Activated CD8-positive, alpha-beta T cell treated with anti-CD3 and anti-CD28 coated beads for 36 hours (primary cell): Measurements from ENCODE around the gene GLP1R. TPM values are rescaled to one million over a fixed set of nuclear protein-coding genes. Genes with fewer than 3 reads are reported as not detected.

Experiments used
- ATAC-seq: fragments of 200-7000 bp; cut with Tn5 transposase; one replicate; pipeline ENCODE4 v1.10.0; 2021; ENCODE audit warnings: mild to moderate bottlenecking, moderate library complexity
- CTCF ChIA-PET: fragments of 350-600 bp; sonication (Branson Sonifier 250); formaldehyde crosslinking; loops from one replicate; lab custom pipeline; 2021; ENCODE audit warnings: antibody characterized with exemption; lab: Charles Lee
- POLR2A ChIA-PET: fragments of 350-600 bp; sonication (Branson Sonifier 250); formaldehyde crosslinking; loops from one replicate; lab custom pipeline; 2021; ENCODE audit warnings: antibody characterized with exemption; lab: Charles Lee
- DNase-seq: peaks from one replicate; pipeline ENCODE4 v3.0.0-alpha.2; 2020
- H3K27ac Mint-ChIP-seq: one replicate; pipeline ENCODE4 v1.8.0; 2021; ENCODE audit warnings: mild to moderate bottlenecking, mixed read lengths
- H3K27me3 Mint-ChIP-seq: one replicate; pipeline ENCODE4 v1.8.0; 2021; ENCODE audit warnings: mixed read lengths
- H3K36me3 Mint-ChIP-seq: one replicate; pipeline ENCODE4 v1.8.0; 2021; ENCODE audit warnings: low read depth, mixed read lengths
- H3K4me1 Mint-ChIP-seq: one replicate; pipeline ENCODE4 v1.8.0; 2021; ENCODE audit warnings: low read depth, mixed read lengths
- H3K4me3 Mint-ChIP-seq: one replicate; pipeline ENCODE4 v1.8.0; 2021; ENCODE audit warnings: mild to moderate bottlenecking, moderate library complexity, mixed read lengths
- H3K9me3 Mint-ChIP-seq: one replicate; pipeline ENCODE4 v1.8.0; 2021; ENCODE audit warnings: mixed read lengths
- intact Hi-C: fragments of 100-400 bp; cut with micrococcal nuclease; formaldehyde crosslinking; loops from one replicate; pipeline ENCODE4 v1.10.0; 2022
- total RNA-seq, 2 experiments: library from RNA; stranded (reverse); gene quantifications; one replicate each; pipeline ENCODE4 v1.2.3, GENCODE V29; 2021
- TF ChIP-seq, protein P1 (sequence below): fragments of 200-600 bp; IDR thresholded peaks from one replicate; pipeline ENCODE4 v1.8.0; 2022; ENCODE audit warnings: antibody characterized with exemption, mild to moderate bottlenecking

The GLP1R gene
- total RNA-seq, 2 experiments from 2014 or later, result 0.81 to 1.1 TPM

GRCh38 chr6:39053016-39053624 is 4.5 kb downstream of the GLP1R start:
- H3K27me3 Mint-ChIP-seq, result peaks cover 21% of the 10 kb centered on the region
- H3K9me3 Mint-ChIP-seq, result no peaks in the 10 kb centered on the region
- no peak overlapping the region for H3K27ac Mint-ChIP-seq
- intact Hi-C loops, result no loop called here
- H3K4me3 Mint-ChIP-seq, result no peak overlapping the region
- CTCF ChIA-PET, result no interaction called here
- no peak for ATAC-seq
- POLR2A ChIA-PET, result no interaction called here
- DNase-seq, result no peak
- TF ChIP-seq, protein P1, sequence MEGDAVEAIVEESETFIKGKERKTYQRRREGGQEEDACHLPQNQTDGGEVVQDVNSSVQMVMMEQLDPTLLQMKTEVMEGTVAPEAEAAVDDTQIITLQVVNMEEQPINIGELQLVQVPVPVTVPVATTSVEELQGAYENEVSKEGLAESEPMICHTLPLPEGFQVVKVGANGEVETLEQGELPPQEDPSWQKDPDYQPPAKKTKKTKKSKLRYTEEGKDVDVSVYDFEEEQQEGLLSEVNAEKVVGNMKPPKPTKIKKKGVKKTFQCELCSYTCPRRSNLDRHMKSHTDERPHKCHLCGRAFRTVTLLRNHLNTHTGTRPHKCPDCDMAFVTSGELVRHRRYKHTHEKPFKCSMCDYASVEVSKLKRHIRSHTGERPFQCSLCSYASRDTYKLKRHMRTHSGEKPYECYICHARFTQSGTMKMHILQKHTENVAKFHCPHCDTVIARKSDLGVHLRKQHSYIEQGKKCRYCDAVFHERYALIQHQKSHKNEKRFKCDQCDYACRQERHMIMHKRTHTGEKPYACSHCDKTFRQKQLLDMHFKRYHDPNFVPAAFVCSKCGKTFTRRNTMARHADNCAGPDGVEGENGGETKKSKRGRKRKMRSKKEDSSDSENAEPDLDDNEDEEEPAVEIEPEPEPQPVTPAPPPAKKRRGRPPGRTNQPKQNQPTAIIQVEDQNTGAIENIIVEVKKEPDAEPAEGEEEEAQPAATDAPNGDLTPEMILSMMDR, result no peak
- H3K36me3 Mint-ChIP-seq, result no peaks in the 10 kb centered on the region
- H3K4me1 Mint-ChIP-seq, result peaks cover 28% of the 10 kb centered on the region

- no peaks in the 10 kb centered on the region for H3K36me3 Mint-ChIP-seq
- peaks cover 22% of the 10 kb centered on the region for H3K27me3 Mint-ChIP-seq
- no peak overlapping the region for H3K4me3 Mint-ChIP-seq
- ChIA-PET CTCF (no interaction called here), POLR2A (no interaction called here)
- intact Hi-C loops, result no loop called here
- TF ChIP-seq, protein P1, result no peak
- peaks cover 28% of the 10 kb centered on the region for H3K4me1 Mint-ChIP-seq
- no peak overlapping the region for H3K27ac Mint-ChIP-seq
- H3K9me3 Mint-ChIP-seq, result no peaks in the 10 kb centered on the region
- ATAC-seq (no peak), DNase-seq (no peak)
Measured at GRCh38 chr6:39053854-39054576, 5.4 kb downstream of the GLP1R start.

- DNase-seq, result no peak
- Mint-ChIP-seq H3K27ac (no peak overlapping the region), H3K9me3 (no peaks in the 10 kb centered on the region), H3K4me3 (no peak overlapping the region), H3K27me3 (peaks cover 16% of the 10 kb centered on the region), H3K4me1 (peaks cover 24% of the 10 kb centered on the region), H3K36me3 (no peaks in the 10 kb centered on the region)
- TF ChIP-seq, protein P1, result no peak
- no peak for ATAC-seq
- ChIA-PET POLR2A (interaction anchor here (1.0 to 1.3 kb wide), 3 partner anchors 11 to 54 kb away, joined by 3 to 4 read pairs (median 3); no protein-coding TSS in a partner anchor), CTCF (interaction anchor here (1.0 to 1.2 kb wide), 3 partner anchors 18 to 248 kb away, joined by 3 read pairs; no protein-coding TSS in a partner anchor)
- intact Hi-C loops, result no loop called here
Measured at GRCh38 chr6:39054577-39055142, 6.1 kb downstream of the GLP1R start.

DNA sequence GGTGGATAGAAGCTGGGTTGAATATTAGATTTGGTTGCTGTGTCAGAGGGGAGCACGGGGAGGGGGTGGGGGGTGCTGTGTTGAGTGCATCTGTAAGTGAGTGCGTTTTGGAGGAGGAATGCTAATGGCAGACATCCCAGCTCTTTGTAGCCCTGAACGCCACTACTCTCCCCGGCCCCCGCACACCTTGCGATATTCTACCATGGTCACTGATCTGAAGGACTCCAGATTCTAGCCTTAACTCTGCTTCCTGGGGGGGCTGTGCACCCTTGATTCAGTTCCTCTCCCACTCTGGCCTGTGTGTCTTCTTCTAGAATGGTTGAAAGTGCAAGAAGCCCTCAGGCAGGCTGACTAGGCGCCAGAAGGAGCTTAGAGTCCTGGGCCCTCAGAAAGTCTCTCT is 7.1 kb downstream of the GLP1R start:
- CTCF ChIA-PET, result interaction anchor here (1.0 to 1.2 kb wide), 5 partner anchors 9 to 247 kb away, joined by 3 read pairs; no protein-coding TSS in a partner anchor
- Mint-ChIP-seq H3K4me1 (peaks cover 14% of the 10 kb centered on the region), H3K27ac (no peak overlapping the region), H3K36me3 (no peaks in the 10 kb centered on the region), H3K4me3 (no peak overlapping the region), H3K27me3 (peaks cover 15% of the 10 kb centered on the region), H3K9me3 (no peaks in the 10 kb centered on the region)
- TF ChIP-seq, protein P1, result no peak
- no peak for DNase-seq
- intact Hi-C loops, result no loop called here
- no peak for ATAC-seq
- POLR2A ChIA-PET, result interaction anchor here (1.0 to 1.3 kb wide), 3 partner anchors 10 to 53 kb away, joined by 3 to 4 read pairs (median 3); no protein-coding TSS in a partner anchor
